CD4-positive, CD25-positive, alpha-beta regulatory T cell (primary cell): ENCODE measurements around the gene BGN. TPM values are rescaled to one million over a fixed set of nuclear protein-coding genes. Genes with fewer than 3 reads are reported as not detected.

ENCODE experiments used
- ATAC-seq, 2 donors: fragments of 150-1000 bp; cut with Tn5 transposase; one replicate each; pipeline ENCODE4 v1.10.0; 2021; ENCODE audit warnings: low read depth in 2 of 2, moderate number of reproducible peaks in 2 of 2, moderate library complexity in 1 of 2
- DNase-seq, 3 donors: peaks; one replicate each; pipeline versions ENCODE4 v3.0.0 to v3.0.0-alpha.2; 2012 to 2022; ENCODE audit warnings: mixed read lengths in 1 of 3
- H3K27ac ChIP-seq: one replicate; pipeline ENCODE4 v1.7.0; 2013; ENCODE audit warnings: mild to moderate bottlenecking, low read length; ENCODE audit not compliant: insufficient read depth, poor library complexity, severe bottlenecking
- H3K27me3 ChIP-seq: one replicate; pipeline ENCODE4 v1.7.0; 2013; ENCODE audit warnings: low read length; ENCODE audit not compliant: control insufficient read depth, insufficient read depth
- H3K36me3 ChIP-seq: one replicate; pipeline ENCODE4 v1.7.0; 2013; ENCODE audit warnings: mild to moderate bottlenecking, low read length, moderate library complexity; ENCODE audit not compliant: control insufficient read depth, insufficient read depth
- H3K4me1 ChIP-seq: 2 replicates; pipeline ENCODE4 v1.7.0; 2013; ENCODE audit warnings: mild to moderate bottlenecking, low read length; ENCODE audit not compliant: insufficient read depth, control insufficient read depth, poor library complexity, severe bottlenecking
- H3K4me3 ChIP-seq: one replicate; pipeline ENCODE4 v1.7.0; 2013; ENCODE audit warnings: low read depth, mild to moderate bottlenecking, low read length, moderate library complexity
- H3K9me3 ChIP-seq, 2 experiments: 1 replicate in 1 of 2; 2 replicates in 1 of 2; pipeline ENCODE4 v1.7.0; 2013; ENCODE audit warnings: low read length in 2 of 2, mild to moderate bottlenecking in 1 of 2, moderate library complexity in 1 of 2; ENCODE audit not compliant: control insufficient read depth in 2 of 2
- H3K27ac Mint-ChIP-seq, 3 donors: one replicate each; pipeline ENCODE4 v1.8.0; 2020 to 2022; ENCODE audit warnings: mild to moderate bottlenecking in 3 of 3, mixed read lengths in 3 of 3, moderate library complexity in 2 of 3
- H3K27me3 Mint-ChIP-seq: one replicate; pipeline ENCODE4 v1.8.0; 2022; ENCODE audit warnings: mild to moderate bottlenecking, mixed read lengths
- H3K36me3 Mint-ChIP-seq: one replicate; pipeline ENCODE4 v1.8.0; 2020; ENCODE audit warnings: mixed read lengths
- H3K4me1 Mint-ChIP-seq, 4 donors: one replicate each; pipeline ENCODE4 v1.8.0; 2020 to 2022; ENCODE audit warnings: mixed read lengths in 4 of 4, mild to moderate bottlenecking in 1 of 4
- H3K4me3 Mint-ChIP-seq, 4 donors: one replicate each; pipeline ENCODE4 v1.8.0; 2020 to 2022; ENCODE audit warnings: mild to moderate bottlenecking in 4 of 4, mixed read lengths in 4 of 4, moderate library complexity in 3 of 4
- H3K9me3 Mint-ChIP-seq, 7 donors: one replicate each; pipeline ENCODE4 v1.8.0; 2020 to 2022; ENCODE audit warnings: mixed read lengths in 7 of 7, mild to moderate bottlenecking in 3 of 7, moderate library complexity in 2 of 7
- polyA plus RNA-seq, 4 donors: library from polyadenylated mRNA; unstranded; fragments of 300-500 nt; fragmentation: Illumina TruSeq; gene quantifications; one replicate each; pipeline ENCODE4 v1.2.3, GENCODE V29; 2021
- total RNA-seq: library from RNA; stranded (reverse); gene quantifications from one replicate; pipeline ENCODE4 v1.2.3, GENCODE V29; 2022

BGN gene
- total and polyA plus RNA-seq, 5 donors from 2014 or later = not detected

- H3K9me3 ChIP-seq = no peaks in the 10 kb centered on the region
- Mint-ChIP-seq H3K4me3 (no peak overlapping the region), H3K27ac (no peak overlapping the region), H3K4me1 (peaks cover 0 to 5% (median 0%) of the 10 kb centered on the region in 4 donors), H3K27me3 (peaks cover 11% of the 10 kb centered on the region), H3K9me3 (peaks cover 0 to 2% (median 0%) of the 10 kb centered on the region in 7 donors), H3K36me3 (no peaks in the 10 kb centered on the region)
- H3K36me3 ChIP-seq = no peaks in the 10 kb centered on the region
- no peaks in the 10 kb centered on the region for H3K27me3 ChIP-seq
- H3K4me3 ChIP-seq = no peak overlapping the region
- DNase-seq (no peak), ATAC-seq (no peak)
- H3K27ac ChIP-seq = no peak overlapping the region
- H3K4me1 ChIP-seq = no peaks in the 10 kb centered on the region
Measured at GRCh38 chrX:153519569-153520286, 24.9 kb downstream of the BGN start.

- peaks cover 11% of the 10 kb centered on the region for H3K27me3 Mint-ChIP-seq
- Histone ChIP-seq H3K27ac (no peak overlapping the region), H3K36me3 (no peaks in the 10 kb centered on the region), H3K27me3 (no peaks in the 10 kb centered on the region), H3K9me3 (no peaks in the 10 kb centered on the region), H3K4me3 (no peak overlapping the region), H3K4me1 (no peaks in the 10 kb centered on the region)
- ATAC-seq (no peak), DNase-seq (no peak)
- peaks cover 0 to 5% (median 0%) of the 10 kb centered on the region in 4 donors for H3K4me1 Mint-ChIP-seq
- no peak overlapping the region for H3K4me3 Mint-ChIP-seq
- no peak overlapping the region for H3K27ac Mint-ChIP-seq
- H3K9me3 Mint-ChIP-seq = peaks cover 0 to 2% (median 0%) of the 10 kb centered on the region in 7 donors
- no peaks in the 10 kb centered on the region for H3K36me3 Mint-ChIP-seq
Measured at GRCh38 chrX:153520287-153520917, 25.6 kb downstream of the BGN start.

- no peaks in the 10 kb centered on the region for H3K4me1 ChIP-seq
- no peaks in the 10 kb centered on the region for H3K36me3 Mint-ChIP-seq
- H3K36me3 ChIP-seq = no peaks in the 10 kb centered on the region
- peaks cover 0 to 1% (median 0%) of the 10 kb centered on the region in 4 donors for H3K4me1 Mint-ChIP-seq
- no peaks in the 10 kb centered on the region for H3K9me3 ChIP-seq
- H3K9me3 Mint-ChIP-seq = peaks cover 0 to 1% (median 0%) of the 10 kb centered on the region in 7 donors
- H3K27ac Mint-ChIP-seq = no peak overlapping the region
- H3K27me3 Mint-ChIP-seq = peaks cover 11% of the 10 kb centered on the region
- no peak overlapping the region for H3K27ac ChIP-seq
- H3K4me3 Mint-ChIP-seq = no peak overlapping the region
- H3K4me3 ChIP-seq = no peak overlapping the region
- DNase-seq = no peak
- no peak for ATAC-seq
- no peaks in the 10 kb centered on the region for H3K27me3 ChIP-seq
Measured at GRCh38 chrX:153521034-153521433, 26.3 kb downstream of the BGN start.

DNA sequence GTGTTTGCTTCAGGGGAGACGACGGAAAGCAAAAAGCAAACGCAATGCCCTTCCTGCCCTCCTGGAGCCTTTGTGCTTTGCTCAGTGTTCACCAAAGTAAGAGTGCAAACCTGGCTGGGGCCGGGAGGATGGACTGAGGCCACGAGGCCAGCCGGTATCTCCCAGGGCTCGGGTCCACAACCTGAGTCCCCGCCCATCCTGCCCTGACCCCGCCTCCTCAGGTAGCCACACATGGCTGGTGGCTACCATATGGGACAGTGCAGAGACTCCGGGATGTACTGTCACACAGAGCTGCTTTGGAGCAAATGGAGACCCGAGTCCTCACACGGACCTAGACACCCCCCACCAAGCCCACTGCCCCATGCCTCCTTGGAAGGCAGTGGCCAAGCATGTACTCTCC is 27.5 kb downstream of the BGN start:
- no peaks in the 10 kb centered on the region for H3K4me1 ChIP-seq
- DNase-seq = no peak
- H3K27me3 Mint-ChIP-seq = peaks cover 11% of the 10 kb centered on the region
- no peak overlapping the region for H3K27ac Mint-ChIP-seq
- no peak overlapping the region for H3K27ac ChIP-seq
- H3K9me3 Mint-ChIP-seq = no peaks in the 10 kb centered on the region
- H3K4me3 ChIP-seq = no peak overlapping the region
- no peaks in the 10 kb centered on the region for H3K27me3 ChIP-seq
- H3K36me3 Mint-ChIP-seq = no peaks in the 10 kb centered on the region
- no peaks in the 10 kb centered on the region for H3K9me3 ChIP-seq
- H3K4me3 Mint-ChIP-seq = no peak overlapping the region
- H3K4me1 Mint-ChIP-seq = no peaks in the 10 kb centered on the region
- ATAC-seq = no peak
- H3K36me3 ChIP-seq = no peaks in the 10 kb centered on the region

- H3K4me3 Mint-ChIP-seq = no peak overlapping the region
- peaks cover 11% of the 10 kb centered on the region for H3K27me3 Mint-ChIP-seq
- H3K4me1 Mint-ChIP-seq = no peaks in the 10 kb centered on the region
- Histone ChIP-seq H3K36me3 (no peaks in the 10 kb centered on the region), H3K9me3 (no peaks in the 10 kb centered on the region), H3K4me3 (no peak overlapping the region), H3K27me3 (no peaks in the 10 kb centered on the region), H3K4me1 (no peaks in the 10 kb centered on the region), H3K27ac (no peak overlapping the region)
- H3K9me3 Mint-ChIP-seq = no peaks in the 10 kb centered on the region
- no peaks in the 10 kb centered on the region for H3K36me3 Mint-ChIP-seq
- no peak overlapping the region for H3K27ac Mint-ChIP-seq
- no peak for DNase-seq
- no peak for ATAC-seq
Measured at GRCh38 chrX:153523269-153523668, 28.5 kb downstream of the BGN start.

- no peaks in the 10 kb centered on the region for H3K36me3 Mint-ChIP-seq
- H3K4me3 Mint-ChIP-seq = no peak overlapping the region
- ATAC-seq (no peak), DNase-seq (no peak)
- Histone ChIP-seq H3K36me3 (no peaks in the 10 kb centered on the region), H3K4me3 (no peak overlapping the region), H3K9me3 (no peaks in the 10 kb centered on the region), H3K27me3 (no peaks in the 10 kb centered on the region), H3K27ac (no peak overlapping the region), H3K4me1 (no peaks in the 10 kb centered on the region)
- H3K4me1 Mint-ChIP-seq = no peaks in the 10 kb centered on the region
- no peaks in the 10 kb centered on the region for H3K9me3 Mint-ChIP-seq
- no peak overlapping the region for H3K27ac Mint-ChIP-seq
- H3K27me3 Mint-ChIP-seq = peaks cover 8% of the 10 kb centered on the region
Measured at GRCh38 chrX:153524234-153524633, 29.5 kb downstream of the BGN start.

DNA sequence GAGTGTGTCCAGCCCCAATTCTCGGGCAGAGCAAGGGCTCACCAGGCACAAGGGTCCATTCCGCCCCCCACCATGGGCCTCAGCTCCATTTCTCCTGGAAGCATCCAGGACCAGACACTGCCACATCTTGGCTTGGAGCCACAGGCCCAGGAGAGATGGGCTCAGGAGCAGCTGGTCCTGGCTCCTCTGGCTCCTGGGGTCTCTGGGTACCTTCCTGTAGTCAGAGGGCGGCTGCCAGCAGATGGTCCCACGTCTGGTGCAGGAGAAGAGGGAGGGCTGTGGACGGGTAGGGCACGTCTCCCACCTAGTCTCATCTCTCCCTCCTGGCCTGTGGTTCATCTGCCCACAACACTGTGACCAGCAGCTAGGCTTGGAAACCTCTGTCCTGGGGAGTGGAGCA is 30.7 kb downstream of the BGN start:
- Mint-ChIP-seq H3K4me1 (no peaks in the 10 kb centered on the region), H3K9me3 (no peaks in the 10 kb centered on the region), H3K27ac (no peak overlapping the region), H3K27me3 (peaks cover 4% of the 10 kb centered on the region), H3K36me3 (no peaks in the 10 kb centered on the region), H3K4me3 (no peak overlapping the region)
- no peaks in the 10 kb centered on the region for H3K27me3 ChIP-seq
- DNase-seq (no peak), ATAC-seq (no peak)
- no peak overlapping the region for H3K4me3 ChIP-seq
- H3K36me3 ChIP-seq = no peaks in the 10 kb centered on the region
- H3K9me3 ChIP-seq = no peaks in the 10 kb centered on the region
- no peak overlapping the region for H3K27ac ChIP-seq
- no peaks in the 10 kb centered on the region for H3K4me1 ChIP-seq

DNA sequence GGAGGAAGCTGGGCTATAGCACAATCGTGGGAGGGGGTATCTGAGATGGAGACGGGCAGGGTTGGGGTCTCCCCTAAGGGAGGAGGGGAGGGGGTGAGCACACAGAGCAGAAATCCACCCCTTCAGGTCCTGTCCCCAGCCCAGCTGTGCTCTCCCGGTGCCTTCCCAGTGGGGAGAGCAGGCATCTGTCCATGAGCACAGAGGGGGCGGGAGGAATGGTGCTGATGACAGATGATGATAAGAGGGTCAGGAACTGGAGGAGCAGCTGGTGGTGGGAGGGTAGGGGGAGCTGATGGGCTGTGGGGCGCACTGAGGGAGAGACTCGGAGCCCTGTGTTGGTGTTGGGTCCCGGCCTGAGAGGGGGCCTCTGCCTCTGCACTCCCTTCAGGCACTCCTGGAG is 31.3 kb downstream of the BGN start:
- H3K4me3 ChIP-seq = no peak overlapping the region

More for the DNA sequence above, 31.3 kb downstream of the BGN start:
- no peak overlapping the region for H3K27ac ChIP-seq
- DNase-seq = no peak
- H3K4me1 ChIP-seq = no peaks in the 10 kb centered on the region
- Mint-ChIP-seq H3K9me3 (no peaks in the 10 kb centered on the region), H3K4me3 (no peak overlapping the region), H3K4me1 (no peaks in the 10 kb centered on the region), H3K27me3 (peaks cover 4% of the 10 kb centered on the region), H3K27ac (no peak overlapping the region), H3K36me3 (no peaks in the 10 kb centered on the region)
- no peak for ATAC-seq
- H3K36me3 ChIP-seq = no peaks in the 10 kb centered on the region
- no peaks in the 10 kb centered on the region for H3K27me3 ChIP-seq
- H3K9me3 ChIP-seq = no peaks in the 10 kb centered on the region
